Prostate gland (tissue), 2 donors: Measurements from ENCODE around the gene GFRA1. TPM values are rescaled to one million over a fixed set of nuclear protein-coding genes. Genes with fewer than 3 reads are reported as not detected.

Experiments used
- DNase-seq: peaks from one replicate; pipeline ENCODE4 v3.0.0-alpha.2; 2019; ENCODE audit warnings: low spot score
- H3K27ac ChIP-seq, 2 donors: fragments of 200-600 bp; sonication (generic); 2 replicates each; pipeline ENCODE4 v1.5.1; 2017 to 2019
- H3K27me3 ChIP-seq: fragments of 200-600 bp; sonication (generic); replicated peaks from 2 replicates; pipeline ENCODE4 v1.5.1; 2019; ENCODE audit not compliant: insufficient read depth
- H3K36me3 ChIP-seq, 2 donors: fragments of 200-600 bp; sonication (generic); 1 replicate in 1 of 2; 2 replicates in 1 of 2; pipeline versions ENCODE4 v1.5.1 to v1.8.1; 2017 to 2019
- H3K4me1 ChIP-seq: fragments of 200-600 bp; sonication (generic); replicated peaks from 2 replicates; pipeline ENCODE4 v1.5.1; 2019
- H3K4me3 ChIP-seq, 2 donors: fragments of 200-600 bp; sonication (generic); 2 replicates each; pipeline ENCODE4 v1.5.1; 2017 to 2019
- H3K9me3 ChIP-seq: fragments of 200-600 bp; sonication (generic); 2 replicates; pipeline ENCODE4 v1.5.1; 2017
- POLR2A ChIP-seq: fragments of 450-650 bp; IDR thresholded peaks from one replicate; pipeline ENCODE4 v1.6.1; 2016; ENCODE audit warnings: antibody characterized with exemption, mild to moderate bottlenecking
- POLR2AphosphoS5 ChIP-seq: sonication (generic); formaldehyde crosslinking; IDR thresholded peaks from one replicate; pipeline ENCODE4 v1.6.1; 2017; ENCODE audit warnings: antibody characterized with exemption
- WGBS: methylation state at CpG from one replicate; pipeline ENCODE4 v1.1.5; 2018; 5-methylcytosine and 5-hydroxymethylcytosine counted together
- intact Hi-C: fragments of 100-400 bp; cut with DNase I; formaldehyde crosslinking; loops from one replicate; pipeline ENCODE4 v1.14.2; 2022
- total RNA-seq, 2 donors: library from RNA; depleted of rRNA; stranded (reverse); fragments of >200 nt; gene quantifications; one replicate each; pipeline ENCODE4 v1.1.0, GENCODE V29; 2016
- TF ChIP-seq, protein P1 (sequence below), 4 experiments: fragments of 200-600 bp in 2 of 4; fragments of 450-650 bp in 2 of 4; sonication (generic) in 2 of 4; IDR thresholded peaks; 1 replicate in 3 of 4; 2 replicates in 1 of 4; pipeline ENCODE4 v1.5.1; 2016 to 2019; ENCODE audit warnings: antibody characterized with exemption in 4 of 4, mild to moderate bottlenecking in 2 of 4, moderate library complexity in 2 of 4

The GFRA1 gene
- total RNA-seq, 2 donors from 2014 or later, result 5.1 to 14.5 TPM

DNA sequence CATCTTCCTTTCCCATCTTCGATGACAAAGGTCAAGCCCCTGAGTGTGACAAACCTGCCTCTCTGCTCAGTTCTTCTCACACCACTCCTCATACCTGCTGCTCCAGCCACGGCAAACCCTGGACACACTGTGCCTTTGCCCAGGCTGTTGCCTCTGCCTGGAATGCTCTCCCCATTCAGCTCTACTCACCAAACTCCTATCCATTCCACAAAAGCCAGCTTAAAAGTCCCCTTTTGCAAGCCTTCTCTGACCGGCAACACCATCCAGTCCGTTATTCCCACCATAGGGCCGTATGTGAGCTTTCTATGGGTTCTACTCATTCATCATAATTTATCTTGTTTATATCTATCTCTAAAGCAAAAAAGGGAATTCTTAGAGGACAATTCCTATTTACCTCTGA, 15.2 kb downstream of the GFRA1 start:
- H3K36me3 ChIP-seq, result no peaks in the 10 kb centered on the region
- TF ChIP-seq, protein P1, sequence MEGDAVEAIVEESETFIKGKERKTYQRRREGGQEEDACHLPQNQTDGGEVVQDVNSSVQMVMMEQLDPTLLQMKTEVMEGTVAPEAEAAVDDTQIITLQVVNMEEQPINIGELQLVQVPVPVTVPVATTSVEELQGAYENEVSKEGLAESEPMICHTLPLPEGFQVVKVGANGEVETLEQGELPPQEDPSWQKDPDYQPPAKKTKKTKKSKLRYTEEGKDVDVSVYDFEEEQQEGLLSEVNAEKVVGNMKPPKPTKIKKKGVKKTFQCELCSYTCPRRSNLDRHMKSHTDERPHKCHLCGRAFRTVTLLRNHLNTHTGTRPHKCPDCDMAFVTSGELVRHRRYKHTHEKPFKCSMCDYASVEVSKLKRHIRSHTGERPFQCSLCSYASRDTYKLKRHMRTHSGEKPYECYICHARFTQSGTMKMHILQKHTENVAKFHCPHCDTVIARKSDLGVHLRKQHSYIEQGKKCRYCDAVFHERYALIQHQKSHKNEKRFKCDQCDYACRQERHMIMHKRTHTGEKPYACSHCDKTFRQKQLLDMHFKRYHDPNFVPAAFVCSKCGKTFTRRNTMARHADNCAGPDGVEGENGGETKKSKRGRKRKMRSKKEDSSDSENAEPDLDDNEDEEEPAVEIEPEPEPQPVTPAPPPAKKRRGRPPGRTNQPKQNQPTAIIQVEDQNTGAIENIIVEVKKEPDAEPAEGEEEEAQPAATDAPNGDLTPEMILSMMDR (IDR thresholded peaks at IDR 0.05), result no peak
- no peak for TF ChIP-seq POLR2AphosphoS5
- no peak for TF ChIP-seq POLR2A
- intact Hi-C loops, result no loop called here

DNA sequence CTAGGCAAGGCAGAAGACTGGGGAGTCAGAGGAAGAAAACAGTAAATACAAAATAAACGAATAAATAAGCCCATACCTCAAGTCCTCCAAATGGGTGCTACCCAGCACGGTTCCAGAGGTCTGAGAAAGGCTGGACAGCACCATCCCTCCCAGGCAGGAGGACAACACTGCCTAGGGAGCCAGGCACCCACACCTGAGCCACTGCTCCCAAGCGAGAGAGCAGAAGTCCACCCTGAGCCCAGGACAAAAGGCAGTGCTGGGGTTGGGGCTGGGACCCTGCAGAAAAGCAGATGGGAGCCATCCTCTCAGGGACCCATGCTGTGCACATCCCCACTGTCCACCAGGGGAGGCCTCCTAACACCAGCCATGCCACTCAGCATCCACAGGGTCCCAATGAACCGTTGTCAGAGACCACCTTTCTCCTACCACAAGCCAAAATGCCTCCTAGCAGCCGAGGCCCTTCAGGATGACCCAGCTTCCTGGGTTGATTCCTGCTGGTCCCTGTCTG, 16.2 kb downstream of the GFRA1 start:
- Histone ChIP-seq H3K9me3 (no peaks in the 10 kb centered on the region), H3K4me3 (no peak overlapping the region), H3K27me3 (no peaks in the 10 kb centered on the region), H3K4me1 (no peaks in the 10 kb centered on the region), H3K36me3 (no peaks in the 10 kb centered on the region), H3K27ac (no peak overlapping the region)
- WGBS, result 57% methylated on average over 5 of the region's 5 CpGs
- DNase-seq, result no peak
- no peak for TF ChIP-seq POLR2AphosphoS5
- TF ChIP-seq, protein P1 (IDR thresholded peaks at IDR 0.05), result no peak
- TF ChIP-seq POLR2A, result no peak
- intact Hi-C loops, result no loop called here

More for the DNA sequence above, 15.2 kb downstream of the GFRA1 start:
- Histone ChIP-seq H3K9me3 (no peaks in the 10 kb centered on the region), H3K4me3 (no peak overlapping the region), H3K27ac (no peak overlapping the region), H3K4me1 (no peaks in the 10 kb centered on the region), H3K27me3 (no peaks in the 10 kb centered on the region)
- WGBS, result 93% methylated on average over 5 of the region's 5 CpGs
- no peak for DNase-seq

- TF ChIP-seq, protein P1 (IDR thresholded peaks at IDR 0.05), result no peak
- WGBS, result 73% methylated on average over 12 of the region's 12 CpGs
- Histone ChIP-seq H3K27me3 (no peaks in the 10 kb centered on the region), H3K27ac (no peak overlapping the region), H3K4me3 (no peak overlapping the region), H3K9me3 (no peaks in the 10 kb centered on the region), H3K4me1 (no peaks in the 10 kb centered on the region), H3K36me3 (no peaks in the 10 kb centered on the region)
- no peak for DNase-seq
- intact Hi-C loops, result no loop called here
These were observed 16.9 kb downstream of the GFRA1 start for GRCh38 chr10:116255886-116256751.

DNA sequence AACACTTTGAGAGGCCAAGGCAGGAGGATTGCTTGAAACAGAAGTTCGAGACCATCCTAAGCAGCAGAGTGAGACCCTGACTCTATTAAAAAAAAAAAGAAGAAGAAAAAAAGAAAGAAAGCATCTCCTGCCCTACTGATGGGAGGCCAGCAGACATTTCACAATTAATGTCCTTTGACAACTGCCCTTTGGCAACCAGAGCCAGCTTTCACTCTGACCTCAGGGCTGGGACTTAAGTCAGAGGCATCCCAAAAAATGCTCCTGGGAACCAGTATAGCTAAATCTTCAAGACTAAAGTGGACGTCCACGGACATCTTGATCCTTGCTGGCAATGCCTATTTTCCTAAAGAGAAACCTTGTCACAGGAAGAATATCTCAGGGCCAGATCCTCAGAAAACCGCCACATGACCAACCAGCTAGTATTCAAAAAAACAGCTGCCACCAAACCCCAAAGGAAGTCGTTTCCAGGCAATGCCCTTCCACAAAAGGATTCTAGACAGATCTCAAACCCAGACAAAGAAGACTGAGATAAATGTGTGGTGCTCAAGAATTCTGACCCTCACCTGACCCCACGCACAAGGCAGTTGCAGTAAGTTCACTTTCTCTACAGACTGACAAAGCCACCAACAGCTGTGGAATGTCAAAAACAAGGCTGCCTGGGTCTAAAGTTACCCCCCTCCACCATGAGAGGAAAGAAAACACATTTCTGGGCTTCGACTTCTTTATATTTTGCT, 18.4 kb downstream of the GFRA1 start:
- no peaks in the 10 kb centered on the region for H3K4me1 ChIP-seq
- H3K36me3 ChIP-seq, result no peaks in the 10 kb centered on the region
- no peaks in the 10 kb centered on the region for H3K27me3 ChIP-seq
- no peak overlapping the region for H3K4me3 ChIP-seq
- TF ChIP-seq POLR2AphosphoS5, result no peak
- TF ChIP-seq, protein P1 (IDR thresholded peaks at IDR 0.05), result no peak
- no peak for TF ChIP-seq POLR2A
- no peaks in the 10 kb centered on the region for H3K9me3 ChIP-seq
- 62% methylated on average over 7 of the region's 7 CpGs for WGBS
- no peak for DNase-seq
- no peak overlapping the region for H3K27ac ChIP-seq
- intact Hi-C loops, result no loop called here
